ENCODE measurements around the gene BABAM2. TPM values are rescaled to one million over a fixed set of nuclear protein-coding genes. Genes with fewer than 3 reads are reported as not detected.

Gene BABAM2
- total and polyA plus RNA-seq, 2 experiments from 2014 or later, result 28.8 to 43.6 TPM

- H2AFZ ChIP-seq, result no peak overlapping the region
- no peaks in the 10 kb centered on the region for H3K79me2 ChIP-seq
- no peaks in the 10 kb centered on the region for H4K20me1 ChIP-seq (ENCODE audit: insufficient read depth, poor library complexity, severe bottlenecking)
- no peak for DNase-seq (ENCODE audit: low spot score)
- WGBS (ENCODE audit: low lambda C conversion rate, missing lambda C conversion rate), result 85% methylated on average over 3 of the region's 3 CpGs
- no peak overlapping the region for H3K4me3 ChIP-seq
- H3K9me2 ChIP-seq (replicated peaks; ENCODE audit: insufficient read depth), result no peaks in the 10 kb centered on the region
- no peak for TF ChIP-seq EZH2phosphoT487 (IDR thresholded peaks at IDR 0.05; ENCODE audit: low read depth, severe bottlenecking, unreplicated experiment)
- no peak for TF ChIP-seq EZH2 (IDR thresholded peaks at IDR 0.05; ENCODE audit: borderline replicate concordance)
- TF ChIP-seq CTCF (IDR thresholded peaks at IDR 0.05; ENCODE audit: poor library complexity), result no peak
- H3K9me3 ChIP-seq (ENCODE audit: low read depth), result peaks cover 5% of the 10 kb centered on the region
- peak overlapping the region; percentile 59 for H3K27ac ChIP-seq
- peak overlapping the region; percentile 23 for H3K4me2 ChIP-seq
- H3K4me1 ChIP-seq (ENCODE audit: insufficient read depth), result peaks cover 21% of the 10 kb centered on the region
- H3K36me3 ChIP-seq (replicated peaks; ENCODE audit: insufficient read depth, low read depth), result no peaks in the 10 kb centered on the region
- H3K27me3 ChIP-seq, result no peaks in the 10 kb centered on the region
Observed at GRCh38 chr2:28153851-28154250, 263.3 kb downstream of the BABAM2 start.

GRCh38 chr2:28155086-28155485, 264.6 kb downstream of the BABAM2 start:
- Histone ChIP-seq H3K27ac (peak overlapping the region; percentile 59), H3K9me2 (replicated peaks; ENCODE audit: insufficient read depth) (no peaks in the 10 kb centered on the region), H3K4me1 (ENCODE audit: insufficient read depth) (peaks cover 21% of the 10 kb centered on the region), H3K36me3 (replicated peaks; ENCODE audit: insufficient read depth, low read depth) (no peaks in the 10 kb centered on the region), H3K9me3 (ENCODE audit: low read depth) (peaks cover 5% of the 10 kb centered on the region), H2AFZ (no peak overlapping the region), H3K4me2 (peak overlapping the region; percentile 23), H3K4me3 (no peak overlapping the region), H3K27me3 (no peaks in the 10 kb centered on the region), H4K20me1 (ENCODE audit: insufficient read depth, poor library complexity, severe bottlenecking) (no peaks in the 10 kb centered on the region), H3K79me2 (no peaks in the 10 kb centered on the region)
- TF ChIP-seq EZH2phosphoT487 (IDR thresholded peaks at IDR 0.05; ENCODE audit: low read depth, severe bottlenecking, unreplicated experiment), result no peak
- TF ChIP-seq CTCF (IDR thresholded peaks at IDR 0.05; ENCODE audit: poor library complexity), result no peak
- no peak for TF ChIP-seq EZH2 (IDR thresholded peaks at IDR 0.05; ENCODE audit: borderline replicate concordance)
- 72% methylated on average over 4 of the region's 4 CpGs for whole genome bisulfite sequencing (ENCODE audit: low lambda C conversion rate, missing lambda C conversion rate)
- no peak for DNase-seq (ENCODE audit: low spot score)

GRCh38 chr2:28155627-28156026, 265.1 kb downstream of the BABAM2 start:
- H3K4me3 ChIP-seq, result no peak overlapping the region
- no peaks in the 10 kb centered on the region for H3K9me2 ChIP-seq (replicated peaks; ENCODE audit: insufficient read depth)
- H3K36me3 ChIP-seq (replicated peaks; ENCODE audit: insufficient read depth, low read depth), result no peaks in the 10 kb centered on the region
- no peaks in the 10 kb centered on the region for H3K27me3 ChIP-seq
- H3K4me1 ChIP-seq (ENCODE audit: insufficient read depth), result peaks cover 21% of the 10 kb centered on the region
- H3K4me2 ChIP-seq, result no peak overlapping the region
- WGBS (ENCODE audit: low lambda C conversion rate, missing lambda C conversion rate), result 39% methylated on average over 1 of the region's 1 CpG
- peak; percentile 50 for DNase-seq (ENCODE audit: low spot score)
- H3K27ac ChIP-seq, result peak overlapping the region; percentile 59
- peaks cover 5% of the 10 kb centered on the region for H3K9me3 ChIP-seq (ENCODE audit: low read depth)
- H4K20me1 ChIP-seq (ENCODE audit: insufficient read depth, poor library complexity, severe bottlenecking), result no peaks in the 10 kb centered on the region
- no peak overlapping the region for H2AFZ ChIP-seq
- TF ChIP-seq CTCF (IDR thresholded peaks at IDR 0.05; ENCODE audit: poor library complexity) (peak; percentile 65), EZH2 (IDR thresholded peaks at IDR 0.05; ENCODE audit: borderline replicate concordance) (no peak), EZH2phosphoT487 (IDR thresholded peaks at IDR 0.05; ENCODE audit: low read depth, severe bottlenecking, unreplicated experiment) (no peak)
- no peaks in the 10 kb centered on the region for H3K79me2 ChIP-seq

GRCh38 chr2:28158791-28159190, 268.3 kb downstream of the BABAM2 start:
- H3K9me2 ChIP-seq (replicated peaks; ENCODE audit: insufficient read depth), result no peaks in the 10 kb centered on the region
- H4K20me1 ChIP-seq (ENCODE audit: insufficient read depth, poor library complexity, severe bottlenecking), result no peaks in the 10 kb centered on the region
- H3K4me3 ChIP-seq, result no peak overlapping the region
- no peak for DNase-seq (ENCODE audit: low spot score)
- peaks cover 5% of the 10 kb centered on the region for H3K9me3 ChIP-seq (ENCODE audit: low read depth)
- no peaks in the 10 kb centered on the region for H3K79me2 ChIP-seq
- no peak overlapping the region for H3K4me2 ChIP-seq
- H3K27me3 ChIP-seq, result no peaks in the 10 kb centered on the region
- TF ChIP-seq CTCF (IDR thresholded peaks at IDR 0.05; ENCODE audit: poor library complexity) (no peak), EZH2 (IDR thresholded peaks at IDR 0.05; ENCODE audit: borderline replicate concordance) (no peak), EZH2phosphoT487 (IDR thresholded peaks at IDR 0.05; ENCODE audit: low read depth, severe bottlenecking, unreplicated experiment) (no peak)
- no peaks in the 10 kb centered on the region for H3K36me3 ChIP-seq (replicated peaks; ENCODE audit: insufficient read depth, low read depth)
- H2AFZ ChIP-seq, result no peak overlapping the region
- H3K27ac ChIP-seq, result peak overlapping the region; percentile 18
- WGBS (ENCODE audit: low lambda C conversion rate, missing lambda C conversion rate), result 85% methylated on average over 2 of the region's 2 CpGs
- peaks cover 26% of the 10 kb centered on the region for H3K4me1 ChIP-seq (ENCODE audit: insufficient read depth)

Data from hepatocyte (in vitro differentiated cells).